Upper lobe of right lung (tissue), 1 donor: ENCODE data around the gene ORC3. TPM values are rescaled to one million over a fixed set of nuclear protein-coding genes. Genes with fewer than 3 reads are reported as not detected.

Experiments
- ATAC-seq: fragments of 200-7000 bp; cut with Tn5 transposase; one replicate; pipeline ENCODE4 v1.9.1; 2020; ENCODE audit warnings: mild to moderate bottlenecking, moderate library complexity
- DNase-seq: peaks from one replicate; pipeline ENCODE4 v3.0.0-alpha.2; 2020
- H3K27ac ChIP-seq: fragments of 200-600 bp; one replicate; pipeline ENCODE4 v1.8.0; 2022
- H3K27me3 ChIP-seq: fragments of 200-600 bp; one replicate; pipeline ENCODE4 v1.8.0; 2022; ENCODE audit warnings: mild to moderate bottlenecking
- H3K36me3 ChIP-seq: fragments of 200-600 bp; one replicate; pipeline ENCODE4 v1.8.0; 2022
- H3K4me1 ChIP-seq: fragments of 200-600 bp; one replicate; pipeline ENCODE4 v1.8.0; 2022
- H3K4me3 ChIP-seq: fragments of 200-600 bp; one replicate; pipeline ENCODE4 v1.8.0; 2022; ENCODE audit warnings: mild to moderate bottlenecking
- H3K9me3 ChIP-seq: fragments of 200-600 bp; one replicate; pipeline ENCODE4 v1.8.0; 2022
- intact Hi-C: fragments of 100-400 bp; cut with DNase I; formaldehyde crosslinking; loops from one replicate; pipeline ENCODE4 v1.11.0; 2022
- total RNA-seq: library from RNA; stranded (reverse); fragmentation: NEBNext Ultra II Directional; extraction: Animal tissue kit (Norgen Biotek cat#: 25700); gene quantifications from one replicate; pipeline ENCODE4 v1.2.1, GENCODE V29; 2021
- TF ChIP-seq, protein P1 (sequence below): fragments of 200-600 bp; IDR thresholded peaks from one replicate; pipeline ENCODE4 v1.8.0; 2022; ENCODE audit warnings: antibody characterized with exemption
- donor health status: DM: no; HTN: yes; CAD: no; lungs with severe emphysema.

ORC3 gene
- total RNA-seq, 1 donor from 2014 or later, result 16.2 TPM

GRCh38 chr6:87654122-87654521 is 64.2 kb downstream of the ORC3 start:
- intact Hi-C loops, result no loop called here
- TF ChIP-seq, protein P1, sequence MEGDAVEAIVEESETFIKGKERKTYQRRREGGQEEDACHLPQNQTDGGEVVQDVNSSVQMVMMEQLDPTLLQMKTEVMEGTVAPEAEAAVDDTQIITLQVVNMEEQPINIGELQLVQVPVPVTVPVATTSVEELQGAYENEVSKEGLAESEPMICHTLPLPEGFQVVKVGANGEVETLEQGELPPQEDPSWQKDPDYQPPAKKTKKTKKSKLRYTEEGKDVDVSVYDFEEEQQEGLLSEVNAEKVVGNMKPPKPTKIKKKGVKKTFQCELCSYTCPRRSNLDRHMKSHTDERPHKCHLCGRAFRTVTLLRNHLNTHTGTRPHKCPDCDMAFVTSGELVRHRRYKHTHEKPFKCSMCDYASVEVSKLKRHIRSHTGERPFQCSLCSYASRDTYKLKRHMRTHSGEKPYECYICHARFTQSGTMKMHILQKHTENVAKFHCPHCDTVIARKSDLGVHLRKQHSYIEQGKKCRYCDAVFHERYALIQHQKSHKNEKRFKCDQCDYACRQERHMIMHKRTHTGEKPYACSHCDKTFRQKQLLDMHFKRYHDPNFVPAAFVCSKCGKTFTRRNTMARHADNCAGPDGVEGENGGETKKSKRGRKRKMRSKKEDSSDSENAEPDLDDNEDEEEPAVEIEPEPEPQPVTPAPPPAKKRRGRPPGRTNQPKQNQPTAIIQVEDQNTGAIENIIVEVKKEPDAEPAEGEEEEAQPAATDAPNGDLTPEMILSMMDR, result no peak
- Histone ChIP-seq H3K27ac (no peak overlapping the region), H3K4me1 (no peaks in the 10 kb centered on the region), H3K4me3 (no peak overlapping the region), H3K36me3 (peaks cover 6% of the 10 kb centered on the region), H3K9me3 (no peaks in the 10 kb centered on the region), H3K27me3 (no peaks in the 10 kb centered on the region)
- DNase-seq (no peak), ATAC-seq (no peak)

DNA sequence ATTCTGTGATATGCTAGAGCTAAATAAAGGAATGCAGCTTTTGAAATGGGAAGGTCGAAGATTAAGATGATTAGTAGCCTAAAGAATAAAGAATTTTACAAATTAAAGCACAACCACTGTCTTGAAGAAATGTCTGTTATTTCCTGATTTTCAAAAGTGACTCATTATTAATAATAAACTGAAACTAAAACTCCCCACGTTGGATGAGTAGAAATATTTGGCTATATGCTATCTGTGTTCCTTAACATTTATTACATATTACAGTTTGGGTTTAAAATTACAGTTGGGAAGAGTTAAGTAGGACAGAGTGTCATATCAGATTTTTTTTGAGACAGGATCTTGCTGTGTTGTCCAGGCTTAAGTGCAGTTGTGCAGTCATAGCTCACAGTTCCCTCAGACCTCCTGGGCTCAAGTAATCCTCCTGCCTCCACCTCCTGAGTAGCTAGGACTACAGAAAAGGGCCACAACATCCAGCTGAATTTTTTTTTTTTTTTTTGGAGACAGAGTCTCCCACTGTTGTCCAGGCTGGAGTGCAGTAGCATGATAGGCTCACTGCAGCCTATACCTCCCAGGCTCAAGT is 65.0 kb downstream of the ORC3 start:
- no peak for DNase-seq
- no peak overlapping the region for H3K27ac ChIP-seq
- TF ChIP-seq, protein P1, result no peak
- H3K36me3 ChIP-seq, result peaks cover 6% of the 10 kb centered on the region
- intact Hi-C loops, result no loop called here
- H3K27me3 ChIP-seq, result no peaks in the 10 kb centered on the region
- H3K9me3 ChIP-seq, result no peaks in the 10 kb centered on the region
- no peaks in the 10 kb centered on the region for H3K4me1 ChIP-seq
- no peak overlapping the region for H3K4me3 ChIP-seq
- ATAC-seq, result no peak

DNA sequence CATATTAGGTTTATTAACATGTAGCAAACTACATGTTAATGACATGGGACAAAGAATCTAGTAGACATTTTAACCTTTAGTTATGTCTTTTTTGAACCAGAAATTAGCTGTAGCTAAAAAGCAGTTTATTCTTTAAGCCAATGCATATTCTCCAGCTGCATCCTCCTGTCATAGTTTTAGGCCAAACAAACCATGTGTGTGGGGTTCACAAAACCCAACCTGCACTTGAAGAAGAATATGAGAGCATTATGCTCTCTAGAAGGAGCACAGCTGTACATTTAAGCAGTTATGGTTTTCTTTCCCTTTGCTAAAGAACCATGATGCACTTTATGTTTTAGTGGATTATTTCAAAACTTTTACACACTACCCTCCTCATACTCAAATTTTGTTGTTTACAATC is 65.9 kb downstream of the ORC3 start:
- ATAC-seq, result no peak
- Histone ChIP-seq H3K4me1 (no peaks in the 10 kb centered on the region), H3K27ac (no peak overlapping the region), H3K9me3 (no peaks in the 10 kb centered on the region), H3K36me3 (peaks cover 6% of the 10 kb centered on the region), H3K27me3 (no peaks in the 10 kb centered on the region), H3K4me3 (no peak overlapping the region)
- DNase-seq, result no peak
- intact Hi-C loops, result no loop called here
- TF ChIP-seq, protein P1, result no peak

GRCh38 chr6:87656857-87657256 is 66.9 kb downstream of the ORC3 start:
- Histone ChIP-seq H3K27ac (no peak overlapping the region), H3K9me3 (no peaks in the 10 kb centered on the region), H3K36me3 (peaks cover 6% of the 10 kb centered on the region), H3K4me1 (no peaks in the 10 kb centered on the region), H3K4me3 (no peak overlapping the region), H3K27me3 (no peaks in the 10 kb centered on the region)
- no peak for DNase-seq
- intact Hi-C loops, result no loop called here
- ATAC-seq, result no peak
- TF ChIP-seq, protein P1, result no peak

DNA sequence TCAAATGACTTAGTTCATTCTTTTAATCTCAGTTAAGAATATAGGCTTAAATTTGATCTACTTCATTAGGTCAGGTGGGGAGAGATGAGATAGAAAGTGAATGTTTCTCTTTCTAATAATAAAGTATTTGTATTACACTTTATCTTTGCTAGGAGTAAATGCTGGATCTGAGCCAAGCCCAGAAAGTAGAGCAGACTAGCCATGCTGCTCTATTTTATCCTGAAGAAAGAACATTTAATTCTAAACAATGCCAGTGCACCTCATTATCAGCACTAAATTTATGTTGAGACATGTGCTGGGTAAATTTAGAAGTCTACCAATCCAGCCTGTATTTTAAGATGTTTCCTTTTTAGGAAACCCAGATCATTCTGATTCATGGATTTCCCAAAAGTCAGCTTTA is 68.6 kb downstream of the ORC3 start:
- TF ChIP-seq, protein P1, result no peak
- Histone ChIP-seq H3K4me1 (no peaks in the 10 kb centered on the region), H3K9me3 (no peaks in the 10 kb centered on the region), H3K27me3 (no peaks in the 10 kb centered on the region), H3K27ac (no peak overlapping the region), H3K4me3 (no peak overlapping the region), H3K36me3 (peaks cover 12% of the 10 kb centered on the region)
- intact Hi-C loops, result no loop called here
- DNase-seq (no peak), ATAC-seq (no peak)
